Activated CD4-positive, CD25-positive, alpha-beta regulatory T cell treated with anti-CD3 and anti-CD28 coated beads, Interleukin-2, amount 50 U/mL, for 24 hours (primary cell): ENCODE results near the gene BTBD2.
A peak's percentile ranks its signal among the peaks of the same experiment; 100 is the strongest.

Experiments
- ATAC-seq, 2 donors: fragments of 150-1000 bp; cut with Tn5 transposase; one replicate each; pipeline ENCODE4 v1.10.0; 2021; ENCODE audit warnings: mild to moderate bottlenecking in 1 of 2, moderate library complexity in 1 of 2

BTBD2 gene

GRCh38 chr19:2015608-2015950 lies at the start of gene BTBD2:
Gene BTBD2 (minus strand): TSS chr19:2015714. CDS start chr19:2015703, 11 bp downstream.
- ATAC-seq = peak in 1 of 2 donors; percentile 22

- ATAC-seq = no peak
These were observed 49.4 kb upstream of the BTBD2 start for GRCh38 chr19:2064788-2065524.

- ATAC-seq = no peak
These were observed 48.9 kb upstream of the BTBD2 start for GRCh38 chr19:2064395-2064787.

GRCh38 chr19:2063824-2064223 lies 48.3 kb upstream of the BTBD2 start:
- ATAC-seq = no peak

GRCh38 chr19:2062770-2063169 lies 47.3 kb upstream of the BTBD2 start:
- ATAC-seq = no peak

- ATAC-seq = no peak
These were observed 46.8 kb upstream of the BTBD2 start for GRCh38 chr19:2062389-2062729.

- peak; percentile 93 to 94 for ATAC-seq
These were observed 46.2 kb upstream of the BTBD2 start for GRCh38 chr19:2061495-2062388.

- ATAC-seq = peak; percentile 54 to 56
These were observed 45.5 kb upstream of the BTBD2 start for GRCh38 chr19:2060884-2061494.

- no peak for ATAC-seq
These were observed 44.1 kb upstream of the BTBD2 start for GRCh38 chr19:2059422-2060201.

- no peak for ATAC-seq
These were observed 43.3 kb upstream of the BTBD2 start for GRCh38 chr19:2058570-2059421.

GRCh38 chr19:2057484-2058469 lies 42.3 kb upstream of the BTBD2 start:
- ATAC-seq = no peak

GRCh38 chr19:2056837-2057192 lies 41.3 kb upstream of the BTBD2 start:
- ATAC-seq = no peak

- no peak for ATAC-seq
These were observed 40.7 kb upstream of the BTBD2 start for GRCh38 chr19:2055931-2056836.

- no peak for ATAC-seq
These were observed 39.2 kb upstream of the BTBD2 start for GRCh38 chr19:2054763-2055162.

GRCh38 chr19:2053601-2054389 lies 38.3 kb upstream of the BTBD2 start:
- ATAC-seq = no peak

- peak; percentile 4 to 6 for ATAC-seq
These were observed 36.5 kb upstream of the BTBD2 start for GRCh38 chr19:2051773-2052704.

GRCh38 chr19:2050991-2051772 lies 35.7 kb upstream of the BTBD2 start, which contains the start of gene MKNK2:
Gene MKNK2 (minus strand): TSS chr19:2051244. CDS start chr19:2050851, 393 bp downstream.
- ATAC-seq = peak; percentile 81 to 84
